CD1c-positive myeloid dendritic cell (primary cell): ENCODE results near the gene PPIP5K2.

Source experiments
- DNase-seq: peaks from one replicate; pipeline ENCODE4 v3.0.0-alpha.2; 2016; ENCODE audit errors: extremely low spot score

Gene PPIP5K2

GRCh38 chr5:103245761-103246160 is 125.7 kb downstream of the PPIP5K2 start:
- no peak for DNase-seq

- DNase-seq: no peak
Measured at GRCh38 chr5:103247118-103247517, 127.0 kb downstream of the PPIP5K2 start.

- no peak for DNase-seq
Measured at GRCh38 chr5:103249068-103249467, 129.0 kb downstream of the PPIP5K2 start.

- DNase-seq: no peak
Measured at GRCh38 chr5:103254921-103255320, 134.8 kb downstream of the PPIP5K2 start.

- no peak for DNase-seq
Measured at GRCh38 chr5:103255691-103256090, 135.6 kb downstream of the PPIP5K2 start.

- DNase-seq: no peak
Measured at GRCh38 chr5:103256178-103256577, 136.1 kb downstream of the PPIP5K2 start.

GRCh38 chr5:103258368-103258956 is 138.4 kb downstream of the PPIP5K2 start, which contains the start of gene MACIR:
TSS of gene MACIR (plus strand) at chr5:103258763. CDS start at chr5:103275920, 17,157 bp downstream.
- peak; percentile 92 for DNase-seq

- peak; percentile 65 for DNase-seq
Measured at GRCh38 chr5:103258957-103259704, 139.0 kb downstream of the PPIP5K2 start.

- DNase-seq: no peak
Measured at GRCh38 chr5:103259705-103260355, 139.7 kb downstream of the PPIP5K2 start.

GRCh38 chr5:103260951-103261350 is 140.8 kb downstream of the PPIP5K2 start:
- no peak for DNase-seq
